Stimulated activated memory B cell treated with anti-CD40 and anti-IgM and Interleukin-4, amounts not matched to agents 10 μg/mL and 1 μg/mL and 100 μg/mL, for 72 hours (primary cell): ENCODE data around the gene CTNNA3.
A peak's percentile ranks its signal among the peaks of the same experiment; 100 is the strongest.
"Not testable (repeated sequence)": the region's sequence is repeated elsewhere in the genome, so short reads cannot be mapped to it uniquely, and the experiment has no call there.

Experiments used
- ATAC-seq: fragments of 150-1000 bp; cut with Tn5 transposase; 2 replicates; pipeline ENCODE4 v1.10.0; 2021
- H3K27ac Mint-ChIP-seq: one replicate; pipeline ENCODE4 v1.8.0; 2022; ENCODE audit warnings: mild to moderate bottlenecking, mixed read lengths
- H3K27me3 Mint-ChIP-seq: one replicate; pipeline ENCODE4 v1.8.0; 2022; ENCODE audit warnings: mixed read lengths
- H3K36me3 Mint-ChIP-seq: one replicate; pipeline ENCODE4 v1.8.0; 2022; ENCODE audit warnings: mixed read lengths
- H3K4me1 Mint-ChIP-seq: one replicate; pipeline ENCODE4 v1.8.0; 2022; ENCODE audit warnings: mixed read lengths
- H3K4me3 Mint-ChIP-seq: one replicate; pipeline ENCODE4 v1.8.0; 2022; ENCODE audit warnings: mild to moderate bottlenecking, moderate library complexity, mixed read lengths
- H3K9me3 Mint-ChIP-seq: one replicate; pipeline ENCODE4 v1.8.0; 2022; ENCODE audit warnings: mixed read lengths

CTNNA3 gene

GRCh38 chr10:67696029-67696428 lies at the start of gene CTNNA3:
TSS of gene CTNNA3 (minus strand) at chr10:67696195.
- Mint-ChIP-seq H3K9me3 (peaks cover 2% of the 10 kb centered on the region), H3K27me3 (peaks cover 35% of the 10 kb centered on the region), H3K27ac (no peak within 1 kb of the TSS), H3K4me1 (no peaks in the 10 kb centered on the region), H3K4me3 (no peak within 1 kb of the TSS), H3K36me3 (no peaks in the 10 kb centered on the region)
- ATAC-seq: no peak

GRCh38 chr10:67735430-67735829 lies 39.4 kb upstream of the CTNNA3 start:
- Mint-ChIP-seq H3K4me3 (peak overlapping the region; percentile 26), H3K36me3 (peaks cover 14% of the 10 kb centered on the region), H3K9me3 (peaks cover 3% of the 10 kb centered on the region), H3K27me3 (peaks cover 9% of the 10 kb centered on the region), H3K4me1 (peaks cover 13% of the 10 kb centered on the region), H3K27ac (no peak overlapping the region)
- no peak for ATAC-seq

- H3K9me3 Mint-ChIP-seq: peaks cover 3% of the 10 kb centered on the region
These were observed 37.5 kb upstream of the CTNNA3 start for GRCh38 chr10:67733511-67733910.

GRCh38 chr10:67725567-67725966 lies 29.6 kb upstream of the CTNNA3 start:
- no peak overlapping the region for H3K27ac Mint-ChIP-seq
- no peaks in the 10 kb centered on the region for H3K9me3 Mint-ChIP-seq
- H3K4me3 Mint-ChIP-seq: no peak overlapping the region
- peaks cover 8% of the 10 kb centered on the region for H3K4me1 Mint-ChIP-seq
- ATAC-seq: no peak
- H3K27me3 Mint-ChIP-seq: no peaks in the 10 kb centered on the region
- H3K36me3 Mint-ChIP-seq: no peaks in the 10 kb centered on the region

More at GRCh38 chr10:67733511-67733910, 37.5 kb upstream of the CTNNA3 start:
- no peak for ATAC-seq
- Mint-ChIP-seq H3K27ac (no peak overlapping the region), H3K36me3 (peaks cover 7% of the 10 kb centered on the region), H3K4me3 (no peak overlapping the region), H3K27me3 (peaks cover 9% of the 10 kb centered on the region), H3K4me1 (peaks cover 13% of the 10 kb centered on the region)

GRCh38 chr10:67723601-67724000 lies 27.6 kb upstream of the CTNNA3 start:
- ATAC-seq: no peak

GRCh38 chr10:67722113-67722512 lies 26.1 kb upstream of the CTNNA3 start:
- ATAC-seq: peak; percentile 62
- Mint-ChIP-seq H3K27me3 (no peaks in the 10 kb centered on the region), H3K36me3 (no peaks in the 10 kb centered on the region), H3K4me3 (no peak overlapping the region), H3K4me1 (peaks cover 8% of the 10 kb centered on the region), H3K9me3 (no peaks in the 10 kb centered on the region), H3K27ac (peak overlapping the region; percentile 7)

More at GRCh38 chr10:67723601-67724000, 27.6 kb upstream of the CTNNA3 start:
- Mint-ChIP-seq H3K4me3 (no peak overlapping the region), H3K27me3 (no peaks in the 10 kb centered on the region), H3K27ac (no peak overlapping the region), H3K9me3 (no peaks in the 10 kb centered on the region), H3K36me3 (no peaks in the 10 kb centered on the region), H3K4me1 (peaks cover 8% of the 10 kb centered on the region)

- H3K36me3 Mint-ChIP-seq, ATAC-seq: not testable (repeated sequence)
These were observed 20.5 kb upstream of the CTNNA3 start for GRCh38 chr10:67716455-67716854.

GRCh38 chr10:67705921-67706320 lies 9.9 kb upstream of the CTNNA3 start:
- ATAC-seq: no peak
- H3K27me3 Mint-ChIP-seq: no peaks in the 10 kb centered on the region
- H3K4me1 Mint-ChIP-seq: no peaks in the 10 kb centered on the region
- H3K36me3 Mint-ChIP-seq: no peaks in the 10 kb centered on the region
- no peak overlapping the region for H3K27ac Mint-ChIP-seq
- H3K9me3 Mint-ChIP-seq: peaks cover 4% of the 10 kb centered on the region
- H3K4me3 Mint-ChIP-seq: no peak overlapping the region

More at GRCh38 chr10:67716455-67716854, 20.5 kb upstream of the CTNNA3 start:
- not testable (repeated sequence) for H3K27me3 Mint-ChIP-seq, H3K9me3 Mint-ChIP-seq, H3K4me3 Mint-ChIP-seq, H3K4me1 Mint-ChIP-seq, H3K27ac Mint-ChIP-seq

GRCh38 chr10:67699613-67700270 lies 3.7 kb upstream of the CTNNA3 start:
- not testable (repeated sequence) for ATAC-seq, H3K9me3 Mint-ChIP-seq, H3K27ac Mint-ChIP-seq, H3K36me3 Mint-ChIP-seq, H3K4me3 Mint-ChIP-seq, H3K4me1 Mint-ChIP-seq
- peaks cover 20% of the 10 kb centered on the region for H3K27me3 Mint-ChIP-seq

- no peak overlapping the region for H3K4me3 Mint-ChIP-seq
- H3K27ac Mint-ChIP-seq: no peak overlapping the region
- peaks cover 2% of the 10 kb centered on the region for H3K9me3 Mint-ChIP-seq
- H3K27me3 Mint-ChIP-seq: peaks cover 30% of the 10 kb centered on the region
- H3K4me1 Mint-ChIP-seq: no peaks in the 10 kb centered on the region
- H3K36me3 Mint-ChIP-seq: no peaks in the 10 kb centered on the region
- ATAC-seq: no peak
These were observed 2.2 kb upstream of the CTNNA3 start for GRCh38 chr10:67698164-67698563.

GRCh38 chr10:67697724-67698131 lies 1.7 kb upstream of the CTNNA3 start:
- Mint-ChIP-seq H3K9me3 (peaks cover 2% of the 10 kb centered on the region), H3K27ac (no peak overlapping the region), H3K4me1 (no peaks in the 10 kb centered on the region), H3K36me3 (no peaks in the 10 kb centered on the region), H3K27me3 (peaks cover 35% of the 10 kb centered on the region), H3K4me3 (no peak overlapping the region)
- no peak for ATAC-seq

GRCh38 chr10:67696679-67697078 lies 684 bp upstream of the CTNNA3 start:
- H3K27ac Mint-ChIP-seq: no peak overlapping the region
- no peaks in the 10 kb centered on the region for H3K36me3 Mint-ChIP-seq
- no peaks in the 10 kb centered on the region for H3K4me1 Mint-ChIP-seq
- ATAC-seq: no peak
- peaks cover 2% of the 10 kb centered on the region for H3K9me3 Mint-ChIP-seq
- H3K4me3 Mint-ChIP-seq: no peak overlapping the region
- peaks cover 35% of the 10 kb centered on the region for H3K27me3 Mint-ChIP-seq

GRCh38 chr10:67695555-67695954 lies 440 bp downstream of the CTNNA3 start:
- H3K4me1 Mint-ChIP-seq: no peaks in the 10 kb centered on the region
- H3K9me3 Mint-ChIP-seq: no peaks in the 10 kb centered on the region
- peaks cover 35% of the 10 kb centered on the region for H3K27me3 Mint-ChIP-seq
- H3K36me3 Mint-ChIP-seq: no peaks in the 10 kb centered on the region
- no peak for ATAC-seq
- no peak overlapping the region for H3K4me3 Mint-ChIP-seq
- H3K27ac Mint-ChIP-seq: no peak overlapping the region

GRCh38 chr10:67691861-67692260 lies 4.1 kb downstream of the CTNNA3 start:
- H3K4me3 Mint-ChIP-seq, H3K27ac Mint-ChIP-seq, H3K4me1 Mint-ChIP-seq, H3K9me3 Mint-ChIP-seq, ATAC-seq, H3K36me3 Mint-ChIP-seq: not testable (repeated sequence)
- peaks cover 33% of the 10 kb centered on the region for H3K27me3 Mint-ChIP-seq

GRCh38 chr10:67690540-67690939 lies 5.5 kb downstream of the CTNNA3 start:
- H3K36me3 Mint-ChIP-seq, H3K4me1 Mint-ChIP-seq, H3K9me3 Mint-ChIP-seq, H3K4me3 Mint-ChIP-seq, H3K27ac Mint-ChIP-seq, ATAC-seq: not testable (repeated sequence)
- peaks cover 19% of the 10 kb centered on the region for H3K27me3 Mint-ChIP-seq

- not testable (repeated sequence) for ATAC-seq, H3K4me1 Mint-ChIP-seq, H3K4me3 Mint-ChIP-seq, H3K27me3 Mint-ChIP-seq, H3K27ac Mint-ChIP-seq, H3K36me3 Mint-ChIP-seq
- H3K9me3 Mint-ChIP-seq: peaks cover 18% of the 10 kb centered on the region
These were observed 11.9 kb downstream of the CTNNA3 start for GRCh38 chr10:67684140-67684539.
